GM12872 (cell line): ENCODE data around the gene MBP.
A peak's percentile ranks its signal among the peaks of the same experiment; 100 is the strongest.

Source experiments
- CTCF ChIP-seq: IDR thresholded peaks from 3 replicates; pipeline ENCODE4 v1.5.1; 2011; ENCODE audit warnings: low read depth, mild to moderate bottlenecking, low read length, moderate library complexity; ENCODE audit not compliant: insufficient read depth

The MBP gene

DNA sequence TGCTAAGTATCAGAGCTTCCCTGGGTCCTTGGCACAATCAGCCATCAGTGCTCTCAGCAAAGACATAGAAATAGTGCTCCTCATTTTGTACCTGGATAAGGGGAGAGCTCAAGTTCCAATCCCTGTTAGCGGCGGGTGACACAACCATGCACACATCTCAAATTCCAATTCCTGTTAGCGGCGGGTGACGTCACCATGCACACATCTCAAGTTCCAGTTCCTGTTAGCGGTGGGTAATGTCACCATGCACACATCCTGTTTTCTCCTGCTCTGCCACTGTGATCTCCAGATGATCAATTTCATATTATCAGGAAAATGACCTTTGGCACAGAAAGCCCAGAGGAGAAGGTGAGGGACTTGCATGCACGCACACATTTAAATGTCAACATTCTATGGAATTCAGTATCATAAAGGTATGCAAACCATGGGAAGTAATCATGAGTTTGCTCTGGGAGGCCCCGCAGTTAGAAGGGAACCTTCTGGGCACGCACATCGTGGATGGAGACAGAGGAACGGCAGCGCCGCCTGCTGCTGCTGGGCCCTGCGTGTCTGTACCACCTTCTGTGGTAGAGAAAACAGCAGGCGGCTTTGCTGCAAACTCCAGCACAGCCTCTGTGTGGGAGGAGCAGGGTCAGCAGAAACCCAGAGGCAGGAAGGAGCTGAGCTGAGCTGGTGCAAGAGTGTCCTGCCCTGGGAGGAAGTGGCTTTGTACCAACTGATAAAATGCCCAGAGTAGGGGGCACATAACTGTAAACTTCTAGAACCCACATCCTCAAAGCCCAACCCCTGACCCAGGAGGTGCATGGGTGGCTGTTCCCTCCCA lies 77.8 kb downstream of the MBP start:
- peak; percentile 83 for TF ChIP-seq CTCF

DNA sequence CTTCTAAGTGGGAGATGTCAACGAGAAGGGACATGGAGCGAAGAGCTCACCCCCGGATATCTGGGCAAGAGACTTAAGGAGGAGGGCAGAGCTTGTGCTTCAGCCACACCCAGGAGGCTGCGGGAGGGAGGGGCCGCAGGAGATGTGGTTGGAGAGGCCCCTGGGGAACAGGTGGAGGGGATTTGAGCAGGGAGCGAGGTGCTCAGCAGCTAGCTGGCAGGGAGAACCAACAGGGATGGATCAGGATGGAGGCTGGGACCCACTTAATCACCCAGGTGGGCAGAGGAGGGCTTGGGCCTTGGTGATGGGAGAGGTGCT lies 78.3 kb downstream of the MBP start:
- TF ChIP-seq CTCF, result no peak

GRCh38 chr18:77053616-77054287 lies 78.8 kb downstream of the MBP start:
- TF ChIP-seq CTCF, result no peak

DNA sequence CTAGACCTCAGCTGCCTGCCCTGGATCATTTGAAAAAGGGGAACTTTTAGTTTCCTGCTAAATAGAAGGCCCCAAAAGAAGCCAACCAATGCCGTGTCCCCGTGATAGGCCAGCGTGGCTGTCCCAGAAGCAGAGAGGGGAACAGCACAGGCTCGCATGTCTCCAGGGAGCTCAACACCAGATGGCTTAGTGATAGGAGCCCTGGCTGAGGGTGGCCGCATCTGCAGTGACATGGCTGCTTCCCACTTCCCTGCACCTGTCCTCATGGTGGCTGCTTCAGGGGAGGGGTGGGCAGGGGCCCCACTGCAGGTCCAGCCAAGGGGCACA lies 79.6 kb downstream of the MBP start:
- no peak for TF ChIP-seq CTCF

DNA sequence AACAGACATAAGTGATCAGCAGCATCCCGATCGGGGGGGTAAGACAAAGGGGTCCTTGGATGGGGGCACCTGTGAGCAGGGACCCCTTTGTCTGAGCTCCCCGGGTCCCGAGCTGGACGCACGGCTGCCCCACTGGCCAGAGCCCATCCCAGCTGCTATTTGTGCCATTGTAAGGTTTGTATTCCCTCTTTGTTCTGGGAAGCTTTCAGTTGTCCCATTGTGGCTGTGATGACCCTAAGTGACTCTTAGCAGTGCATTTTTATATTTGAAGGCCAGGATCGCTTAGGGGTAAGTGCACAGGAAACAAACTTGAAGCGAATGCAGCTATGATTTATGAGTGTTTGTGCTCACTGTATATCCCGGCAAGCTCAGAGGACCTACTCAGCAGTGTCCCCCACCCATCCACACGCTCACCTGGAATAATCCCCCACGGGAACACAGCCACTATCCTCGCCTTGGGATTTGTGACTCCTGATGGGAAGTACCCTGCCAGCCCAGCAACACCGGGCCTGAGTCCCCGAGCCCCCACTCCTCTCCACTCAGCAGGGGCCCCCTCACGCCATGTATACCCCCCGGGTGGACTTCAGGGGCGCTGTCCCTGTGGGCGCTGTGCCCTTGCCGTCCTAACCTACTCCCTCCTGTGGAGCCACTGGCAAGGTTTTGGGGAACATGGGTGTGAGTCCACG lies 80.1 kb downstream of the MBP start:
- TF ChIP-seq CTCF, result no peak

- no peak for TF ChIP-seq CTCF
Measured at GRCh38 chr18:77051581-77052296, 80.8 kb downstream of the MBP start.

DNA sequence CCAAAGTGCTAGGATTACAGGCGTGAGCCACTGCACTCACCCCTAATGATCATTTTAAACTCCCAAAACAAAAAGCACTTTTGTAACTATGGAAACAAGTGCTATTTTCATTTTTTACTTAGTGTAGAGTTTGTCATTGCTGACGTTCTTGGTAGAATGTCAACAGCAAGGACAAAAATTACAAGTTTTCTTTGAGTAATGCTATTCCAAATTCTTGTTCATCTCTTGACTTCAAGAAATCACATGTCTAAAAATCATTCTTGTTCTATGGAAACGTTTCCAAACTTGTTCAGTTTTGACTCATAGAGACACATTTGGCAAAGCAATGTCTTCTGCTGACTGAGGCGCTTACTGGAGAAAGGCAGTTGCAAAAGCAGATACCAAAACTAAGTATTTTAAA lies 82.6 kb downstream of the MBP start:
- no peak for TF ChIP-seq CTCF
